ENCODE data around the gene PHKG2.

GRCh38 chr16:30779596-30779995 lies 31.4 kb downstream of the PHKG2 start:
- TF ChIP-seq CTCF (IDR thresholded peaks at IDR 0.05), result no peak
- no peak for TF ChIP-seq POLR2A (IDR thresholded peaks at IDR 0.05)

All from uterus (tissue), 2 donors.